Stimulated activated CD4-positive, alpha-beta T cell treated with anti-CD3 and anti-CD28 coated beads, Interleukin-4, amount 100 ng/mL, for 1 hour (primary cell): ENCODE data around the gene EWSR1.

Experiments
- DNase-seq: peaks from one replicate; pipeline ENCODE4 v3.0.0-alpha.2; 2020

Gene EWSR1

DNA sequence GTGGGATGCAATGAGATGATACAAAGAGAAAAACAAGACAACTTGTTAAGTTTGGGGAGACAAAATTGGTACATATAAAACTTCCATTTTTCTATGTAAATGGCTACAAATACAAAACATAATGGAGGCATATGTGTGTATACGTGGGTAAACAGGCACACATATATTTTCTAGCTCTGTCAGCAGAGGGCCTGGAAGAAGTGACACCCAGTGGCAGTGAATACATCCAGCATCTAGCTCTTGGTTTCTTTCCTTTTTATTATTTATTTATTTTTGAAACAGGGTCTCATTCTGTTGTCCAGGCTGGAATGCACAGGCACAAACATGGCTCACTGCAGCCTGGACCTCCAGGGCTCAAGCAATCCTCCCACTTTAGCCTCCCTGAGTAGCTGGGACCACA, 52.5 kb downstream of the EWSR1 start:
- no peak for DNase-seq

DNA sequence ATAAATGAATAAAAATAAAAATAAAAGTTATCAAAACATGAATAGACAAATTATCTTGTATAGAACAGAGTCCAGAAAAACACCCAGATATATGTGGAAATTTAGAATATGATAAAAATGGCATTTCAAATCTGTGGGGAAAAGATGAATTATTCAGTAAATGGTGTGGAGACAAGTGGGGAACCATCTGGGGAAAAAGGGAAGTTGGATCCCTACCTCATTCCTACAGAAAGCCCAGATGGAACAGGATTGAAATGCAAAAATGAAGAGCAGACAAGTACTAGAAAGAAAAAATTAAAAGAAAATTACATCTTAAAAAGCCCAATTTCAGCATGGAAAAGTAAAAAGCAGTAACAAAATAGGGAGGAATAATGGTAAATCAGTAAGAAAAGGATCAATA, 55.6 kb downstream of the EWSR1 start:
- DNase-seq: no peak

DNA sequence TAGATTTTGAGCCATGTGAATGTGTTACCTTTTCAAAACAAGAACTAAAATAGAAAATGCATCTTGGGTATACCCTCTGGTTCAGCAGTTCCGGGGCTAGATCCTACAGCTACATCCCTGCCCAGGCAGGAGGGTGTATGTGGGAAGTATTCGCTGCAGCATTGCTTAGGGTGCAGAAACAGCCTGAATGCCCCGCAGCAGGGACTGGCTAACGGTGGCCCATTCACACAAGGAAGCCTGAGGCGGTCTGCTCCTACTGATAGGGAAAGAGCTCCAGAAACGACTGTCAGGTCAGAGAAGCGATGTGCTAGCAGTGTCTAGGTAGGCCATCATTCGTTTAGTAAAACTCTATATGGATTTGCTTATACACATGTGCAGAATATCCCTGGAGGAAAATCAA, 57.3 kb downstream of the EWSR1 start:
- DNase-seq: no peak

DNA sequence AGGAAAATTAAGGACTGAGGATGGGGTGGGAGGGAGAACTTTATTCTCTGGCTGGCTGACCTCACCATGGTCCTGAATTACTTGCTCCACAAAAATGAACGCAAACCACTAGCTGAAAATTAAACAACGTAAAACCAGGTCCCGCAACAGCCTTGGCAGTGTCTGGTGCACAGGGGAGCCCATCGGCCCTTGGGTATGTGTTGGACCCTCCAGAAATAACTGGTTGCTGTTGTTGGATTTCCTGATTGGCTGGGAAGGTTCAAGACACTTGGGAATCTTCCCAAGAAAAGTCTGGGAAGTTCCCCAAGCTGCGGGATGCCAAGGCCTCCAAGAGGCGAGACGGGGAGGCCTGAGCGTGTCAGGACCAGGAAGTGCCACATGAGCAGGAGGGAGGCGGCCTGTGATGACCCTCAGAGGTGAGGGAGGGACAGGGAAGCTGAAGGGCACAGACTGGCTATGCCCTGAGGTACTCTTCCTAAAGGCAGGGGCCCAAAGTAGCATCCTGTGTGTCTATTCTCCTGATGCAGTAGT, 57.8 kb downstream of the EWSR1 start:
- no peak for DNase-seq

DNA sequence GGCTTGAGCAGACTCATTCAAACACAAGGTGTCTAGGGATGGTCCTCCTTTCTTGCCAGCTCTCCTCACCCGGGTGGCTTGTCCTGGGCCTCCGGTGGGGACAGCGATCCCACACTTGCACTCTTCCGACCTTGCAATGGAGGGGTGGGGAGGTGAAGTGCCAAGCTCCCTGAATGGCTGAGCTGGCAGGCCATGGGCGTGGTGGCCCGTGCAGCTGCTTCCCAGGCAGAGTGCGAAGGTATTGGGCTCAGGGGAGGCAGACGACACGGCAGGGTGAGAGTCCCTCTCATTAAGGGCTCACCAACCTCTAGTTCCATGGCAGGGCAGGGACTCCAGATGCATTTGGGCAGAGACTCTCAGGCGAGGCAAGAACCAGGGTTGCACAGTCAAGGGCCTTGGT, 58.4 kb downstream of the EWSR1 start:
- no peak for DNase-seq

DNA sequence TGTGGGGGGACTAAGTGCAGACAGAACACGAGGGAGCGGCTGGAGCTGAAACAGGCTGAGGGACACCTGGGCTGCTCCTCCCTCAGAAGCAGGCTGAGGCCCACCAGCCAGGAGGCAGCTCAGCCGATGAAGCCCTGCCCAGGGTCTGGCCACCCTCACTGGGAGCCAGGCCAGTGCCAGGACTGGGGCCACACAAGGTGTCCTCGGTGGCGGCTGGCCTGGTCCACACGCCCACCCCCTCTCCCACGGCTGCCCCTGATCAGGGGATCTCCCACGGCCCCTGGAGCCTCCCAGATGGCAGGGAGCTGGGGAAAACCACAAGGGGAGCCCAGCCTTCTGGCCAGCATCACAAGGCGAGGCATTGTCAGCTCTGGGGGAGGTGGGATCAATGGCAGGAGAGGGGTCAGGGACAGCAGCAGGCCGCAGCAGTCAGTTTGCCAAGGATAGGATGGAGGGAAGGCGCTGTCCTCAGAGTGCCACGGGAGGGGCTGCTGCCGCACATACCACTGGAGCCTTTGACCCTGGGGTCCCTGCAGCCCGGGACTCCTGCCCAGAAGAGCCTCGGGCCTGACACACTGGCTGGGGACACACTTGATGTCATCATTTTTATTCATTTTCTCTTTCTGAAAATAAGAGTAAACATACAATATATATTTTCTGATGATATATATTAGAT, 59.2 kb downstream of the EWSR1 start:
- DNase-seq: no peak

DNA sequence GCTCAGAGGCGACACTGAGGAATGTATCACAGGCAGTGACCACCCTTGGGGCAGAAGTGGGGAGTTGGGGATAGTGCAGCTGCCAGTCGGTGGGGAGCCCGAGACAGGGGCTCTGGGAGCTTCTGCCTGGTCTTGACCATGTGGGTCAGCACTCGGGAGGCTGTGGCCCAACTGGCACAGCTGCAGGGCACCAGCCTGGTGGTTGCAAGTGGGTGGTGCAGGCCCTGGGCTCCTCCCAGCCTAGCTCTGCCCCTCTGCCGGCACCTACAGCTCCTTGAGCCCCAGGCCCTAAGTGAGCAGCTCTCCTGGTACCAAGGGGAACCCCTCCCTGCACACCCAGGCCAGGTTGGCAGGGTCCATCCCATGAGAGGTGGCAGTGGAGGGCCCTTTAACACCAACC, 60.0 kb downstream of the EWSR1 start:
- DNase-seq: no peak

DNA sequence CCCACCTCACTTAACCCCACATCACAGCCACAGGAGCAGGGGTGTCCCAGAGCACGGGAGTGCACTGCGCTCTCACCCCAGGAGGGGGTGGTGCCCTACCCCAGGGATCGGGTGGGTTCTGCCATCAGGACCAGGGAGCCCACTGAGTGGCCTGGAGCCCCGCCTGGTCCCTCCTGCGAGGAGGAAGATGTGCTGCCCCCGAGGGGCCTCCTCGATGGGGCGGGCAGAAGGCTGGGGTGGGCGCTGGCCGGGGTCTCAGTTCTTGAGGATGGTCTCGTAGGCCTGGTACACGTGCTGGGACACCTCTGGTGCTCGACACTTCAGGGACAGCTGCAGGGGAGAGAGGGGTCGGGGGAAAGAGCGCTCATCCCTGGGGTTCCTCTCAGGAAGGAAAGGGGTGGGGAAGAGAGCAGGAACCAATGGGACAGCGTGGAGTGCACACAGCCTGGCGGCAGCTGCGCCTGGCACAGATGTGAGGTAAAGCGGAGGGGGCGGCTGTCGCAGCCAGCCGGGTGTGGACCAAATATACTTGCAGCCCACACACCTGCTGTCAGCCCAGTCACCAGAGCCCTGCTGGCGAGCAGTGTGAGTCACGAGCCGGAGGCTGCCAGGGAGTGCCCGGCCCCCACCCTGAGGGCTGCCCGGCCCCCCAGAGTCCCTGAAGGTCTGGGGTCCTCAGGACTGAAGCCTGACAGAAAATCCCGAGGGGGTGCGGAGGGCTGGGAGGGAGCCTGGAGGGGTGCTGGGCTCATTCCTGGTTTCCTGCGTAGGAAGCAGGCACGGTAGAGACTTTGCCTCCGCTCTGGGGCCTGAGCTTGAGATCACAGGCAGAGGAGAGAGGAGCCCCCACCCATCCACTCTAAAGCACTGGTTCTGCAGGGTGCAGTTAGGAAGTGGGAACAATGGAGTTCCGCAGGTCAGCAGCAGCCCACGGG, 60.8 kb downstream of the EWSR1 start:
- DNase-seq: no peak

DNA sequence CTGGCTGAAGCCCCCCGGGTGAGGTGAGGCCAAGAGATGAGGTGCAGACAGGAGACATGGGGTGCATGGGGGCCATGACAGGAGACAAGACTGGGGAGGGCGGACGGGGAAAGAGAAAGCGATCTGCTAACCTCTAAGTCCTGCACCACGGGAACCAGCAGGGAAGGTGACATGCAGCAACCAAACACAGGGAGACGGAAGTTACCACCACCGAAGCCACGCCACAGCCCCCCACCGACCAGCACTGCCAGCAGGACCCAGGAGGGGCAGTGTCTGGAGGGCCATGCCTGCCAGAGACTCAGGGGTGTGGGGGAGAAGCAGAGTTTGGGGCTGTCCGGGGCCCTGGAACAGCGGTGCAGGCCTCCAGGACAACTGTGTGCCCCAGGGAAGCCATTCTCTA, 61.5 kb downstream of the EWSR1 start:
- no peak for DNase-seq

DNA sequence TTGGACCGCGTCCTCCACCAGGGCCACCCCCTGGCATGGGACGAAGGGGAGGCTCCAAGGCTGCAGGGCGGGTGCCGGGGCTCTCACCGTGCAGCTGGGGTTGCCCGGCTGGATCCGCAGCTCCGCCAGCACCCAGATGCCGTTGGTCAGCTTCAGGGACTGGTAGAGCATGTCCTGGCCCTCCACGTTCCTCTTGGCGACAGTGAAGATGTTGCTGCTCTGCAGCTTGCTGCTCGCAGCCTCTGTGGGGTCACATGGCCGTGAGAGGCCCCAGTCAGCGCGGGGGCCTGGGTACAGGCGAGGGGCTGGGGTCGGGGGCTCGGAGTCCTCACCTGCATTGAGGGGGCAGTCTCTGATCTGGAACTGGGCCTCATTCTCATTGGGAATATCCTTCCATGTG, 62.2 kb downstream of the EWSR1 start:
- no peak for DNase-seq

DNA sequence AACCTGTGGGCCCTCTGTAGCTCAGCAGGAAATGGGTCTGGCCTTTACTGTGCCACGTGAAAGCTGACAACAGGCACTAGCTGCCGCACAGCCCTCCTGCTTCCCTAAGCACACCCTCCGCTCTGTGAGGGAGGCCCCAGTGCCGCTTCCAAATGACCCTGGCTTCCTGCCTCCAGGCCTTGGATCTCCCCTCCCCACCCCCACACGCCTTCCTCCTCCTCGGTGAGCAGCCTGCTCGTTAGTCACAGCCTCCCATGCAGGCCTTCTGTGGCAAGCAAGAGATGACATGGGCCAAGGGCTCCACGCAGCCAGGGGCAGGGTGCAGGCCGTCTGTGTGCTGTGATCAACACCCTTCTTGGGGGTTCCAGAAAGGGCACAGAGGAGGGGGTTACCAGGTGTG, 62.7 kb downstream of the EWSR1 start:
- no peak for DNase-seq

DNA sequence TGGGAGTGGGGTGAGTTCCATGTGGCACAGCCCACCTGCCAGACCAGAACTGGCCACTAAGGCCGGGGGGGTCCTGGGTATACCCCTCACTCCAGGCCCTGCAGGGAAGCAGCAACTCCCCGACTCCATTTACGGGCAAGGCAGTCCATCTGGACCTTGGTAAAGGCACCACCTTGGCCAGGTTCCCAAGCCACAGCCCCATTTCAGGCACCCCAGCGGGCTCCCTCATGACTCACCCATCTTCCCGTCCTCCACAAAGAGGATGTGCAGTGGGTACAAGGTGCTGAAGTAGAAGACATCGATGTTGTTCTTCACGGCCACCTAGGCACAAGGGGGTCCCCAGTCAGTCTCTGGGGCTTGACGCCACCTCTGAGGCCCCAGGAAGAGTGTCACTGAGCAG, 63.1 kb downstream of the EWSR1 start:
- no peak for DNase-seq

DNA sequence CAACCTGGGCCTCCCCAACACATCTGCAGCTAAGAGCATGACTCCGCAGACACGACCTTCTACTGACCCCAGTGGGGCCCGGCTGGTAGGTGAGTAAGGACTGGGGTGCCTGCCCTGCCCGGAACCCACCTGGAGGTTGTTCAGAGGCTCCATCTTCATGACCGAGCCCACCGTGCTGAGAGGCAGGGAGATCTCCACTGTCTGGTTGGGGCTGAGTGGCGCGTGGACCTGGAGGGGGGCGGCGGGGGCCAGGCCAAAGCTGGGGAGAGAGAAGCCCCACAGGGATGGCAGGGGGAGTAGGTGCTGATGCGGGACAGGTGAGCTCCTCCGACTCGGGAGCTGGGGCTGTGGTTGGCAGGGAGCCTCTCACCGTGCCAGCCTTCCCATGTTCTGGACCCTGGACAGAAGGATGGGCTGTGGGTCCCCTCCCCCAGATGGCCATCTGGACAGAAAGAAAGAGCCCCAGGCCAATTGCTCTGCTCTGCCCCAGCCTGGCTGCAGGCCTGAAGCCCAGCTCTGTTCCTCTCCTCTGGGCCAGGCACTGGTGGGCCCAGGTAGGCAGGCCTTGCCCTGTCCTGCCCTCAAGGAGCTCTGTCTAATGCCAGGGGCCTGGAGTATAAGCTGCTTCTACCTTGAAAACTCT, 63.7 kb downstream of the EWSR1 start:
- no peak for DNase-seq

DNA sequence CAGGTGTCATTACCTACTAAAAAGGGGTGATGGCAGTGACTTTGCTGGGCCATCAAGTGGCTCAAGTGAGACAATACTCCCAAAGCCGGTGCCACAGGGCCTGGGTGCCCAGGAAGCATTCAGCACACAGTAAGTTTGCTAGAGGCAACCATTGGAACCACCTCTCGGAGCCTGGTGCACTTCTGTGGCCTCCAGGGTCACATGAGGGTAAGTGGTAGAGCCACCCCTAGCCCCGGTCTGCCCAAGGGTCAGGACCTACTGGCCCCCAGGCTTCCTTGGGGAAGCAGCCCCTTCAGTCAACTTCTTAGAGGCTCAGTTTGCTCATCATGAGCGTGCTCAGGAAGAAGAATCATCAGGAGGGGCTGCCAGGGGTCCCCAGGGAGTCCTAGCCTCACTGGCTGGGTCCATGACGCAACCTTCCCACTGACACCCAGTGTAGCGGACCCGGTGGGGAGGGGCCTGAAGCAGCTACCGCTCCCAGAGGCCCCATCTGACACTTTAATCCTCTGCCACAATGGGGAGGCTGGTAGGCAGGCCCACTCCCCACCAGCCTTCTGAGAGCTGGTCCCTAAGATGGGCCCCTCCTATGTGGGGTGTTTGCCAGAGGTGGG, 64.9 kb downstream of the EWSR1 start:
- no peak for DNase-seq

DNA sequence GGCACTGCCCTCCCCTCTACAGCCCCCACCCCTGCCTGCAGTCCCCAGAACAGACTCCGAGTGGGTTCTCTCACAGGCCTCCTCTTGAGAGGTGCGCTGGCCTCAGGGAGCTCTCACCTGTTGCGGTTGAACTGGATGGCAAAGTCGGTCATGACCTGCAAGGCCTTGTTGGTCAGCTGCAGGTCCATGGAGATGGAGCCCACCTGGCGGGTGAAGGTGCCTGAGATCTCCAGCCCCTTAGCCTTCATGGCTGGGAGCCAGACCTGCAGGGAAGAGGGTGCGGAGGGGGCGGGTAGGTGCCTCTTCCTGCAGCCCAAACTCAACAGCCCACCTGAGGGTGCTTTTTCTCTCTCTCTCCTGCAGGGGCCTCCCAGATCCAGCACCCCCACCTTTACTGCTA, 66.1 kb downstream of the EWSR1 start:
- DNase-seq: no peak

DNA sequence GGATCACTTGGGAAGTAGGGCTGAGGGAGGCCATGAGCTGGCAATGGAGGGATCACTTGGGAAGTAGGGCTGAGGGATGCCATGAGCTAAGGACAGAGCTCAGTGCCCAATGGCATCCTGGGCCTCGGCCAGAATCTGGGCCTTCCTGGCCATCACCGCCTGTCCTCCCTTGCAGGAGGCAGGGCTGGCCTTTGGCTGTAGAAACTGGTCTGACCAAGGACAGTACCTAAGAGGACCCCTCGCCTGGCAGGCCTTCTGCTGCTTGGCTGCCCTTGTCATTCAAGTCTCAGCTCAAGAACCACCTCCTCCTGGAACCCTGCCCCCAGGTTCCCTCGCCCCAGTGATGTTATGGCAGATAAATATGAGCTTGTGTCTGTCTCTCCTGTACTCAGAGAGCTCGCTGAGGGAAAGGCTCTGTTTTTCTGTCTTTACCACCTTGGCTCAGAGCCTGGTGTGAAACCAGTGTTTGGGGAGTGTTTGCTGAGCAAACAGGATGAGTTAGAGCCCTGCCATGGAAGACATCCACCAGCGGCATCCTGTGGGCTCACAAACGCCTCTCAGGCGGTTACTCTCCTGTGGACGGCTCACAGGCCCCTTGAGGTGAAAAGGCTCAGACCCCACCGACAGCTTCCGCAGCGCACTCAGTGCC, 66.8 kb downstream of the EWSR1 start:
- DNase-seq: no peak

DNA sequence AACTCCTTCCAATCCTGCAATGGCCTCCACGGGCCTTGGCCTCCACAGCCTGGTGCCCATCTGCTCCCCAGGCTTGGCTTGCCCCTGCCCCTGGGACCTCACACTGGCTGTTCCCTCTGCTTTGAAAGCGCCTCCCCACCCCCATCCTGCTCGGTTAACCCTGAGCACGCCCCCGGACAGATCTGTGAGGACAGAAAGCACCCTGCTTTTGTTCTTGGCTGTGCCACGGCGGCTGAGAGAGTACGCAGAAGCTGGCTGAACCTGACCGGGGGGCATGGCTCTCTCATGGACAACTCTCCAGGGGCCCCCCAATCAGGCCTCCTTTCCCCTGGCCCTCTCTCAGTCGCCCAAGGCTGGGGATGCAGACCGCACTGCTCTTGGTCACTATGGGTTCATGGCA, 67.6 kb downstream of the EWSR1 start:
- no peak for DNase-seq

DNA sequence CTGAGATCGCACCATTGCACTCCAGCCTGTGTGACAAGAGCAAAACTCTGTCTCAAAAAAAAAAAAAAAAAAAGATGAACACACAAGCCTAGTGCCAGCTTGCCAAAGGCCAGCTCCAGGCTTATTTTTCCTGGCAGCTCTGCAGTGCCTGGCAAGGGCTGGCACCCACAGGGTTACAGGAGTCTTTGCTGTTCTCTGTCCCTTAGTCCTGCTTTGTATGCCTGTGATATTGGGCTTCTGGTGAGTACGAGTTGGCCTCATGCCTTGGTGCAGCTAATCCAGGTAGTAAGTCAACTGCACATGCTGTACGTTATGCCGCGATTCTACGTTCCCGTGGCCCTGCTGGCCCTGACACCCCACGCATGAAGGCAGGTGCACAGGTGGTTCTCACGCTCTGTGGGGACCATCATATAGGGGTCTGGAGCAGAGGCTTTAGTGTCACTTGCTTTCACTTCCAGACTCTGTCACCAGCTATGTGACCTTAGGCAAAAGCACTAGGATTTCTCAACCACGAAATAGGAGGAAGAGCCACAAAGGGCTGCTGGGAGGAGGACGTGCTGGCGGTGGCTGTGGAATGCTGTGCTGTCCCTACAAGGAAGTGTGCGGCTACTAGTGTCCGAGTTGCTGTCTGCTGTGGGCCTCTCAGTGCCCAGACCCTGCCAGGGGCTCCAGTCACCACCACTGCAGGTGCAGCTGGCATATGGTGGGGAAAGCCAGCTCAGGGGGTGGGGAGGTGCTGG, 68.9 kb downstream of the EWSR1 start:
- no peak for DNase-seq

DNA sequence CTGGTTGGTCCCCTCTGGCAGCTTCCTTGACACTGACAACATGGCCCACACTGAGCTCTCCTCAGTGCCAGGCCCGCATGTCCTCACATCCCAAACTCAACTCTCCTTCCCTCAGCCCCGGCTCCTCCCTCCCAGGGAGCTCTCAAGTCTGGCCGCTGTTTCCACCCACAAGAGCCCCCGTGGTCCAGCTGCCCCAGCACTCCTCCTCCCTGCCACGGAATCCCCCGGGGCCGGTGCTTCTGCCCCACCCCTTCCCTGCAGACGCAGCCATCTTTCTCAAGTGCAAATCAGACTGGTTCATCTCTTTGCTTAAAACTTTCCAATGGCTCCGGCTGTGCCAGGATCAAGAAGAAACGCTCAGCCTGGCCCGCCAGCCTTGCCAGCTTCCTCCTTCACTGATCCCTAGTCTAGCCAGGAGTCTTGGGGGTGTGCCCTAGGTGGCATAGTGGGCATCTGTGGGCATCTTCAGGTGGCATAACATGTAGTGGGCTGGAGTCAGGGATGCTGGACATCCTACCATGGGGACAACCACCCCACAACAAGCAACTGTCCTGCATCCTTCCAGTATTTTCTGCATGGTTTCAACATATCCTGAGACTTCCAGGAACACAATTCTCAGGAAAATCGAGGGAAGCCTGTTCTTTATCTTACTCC, 69.7 kb downstream of the EWSR1 start:
- DNase-seq: no peak

DNA sequence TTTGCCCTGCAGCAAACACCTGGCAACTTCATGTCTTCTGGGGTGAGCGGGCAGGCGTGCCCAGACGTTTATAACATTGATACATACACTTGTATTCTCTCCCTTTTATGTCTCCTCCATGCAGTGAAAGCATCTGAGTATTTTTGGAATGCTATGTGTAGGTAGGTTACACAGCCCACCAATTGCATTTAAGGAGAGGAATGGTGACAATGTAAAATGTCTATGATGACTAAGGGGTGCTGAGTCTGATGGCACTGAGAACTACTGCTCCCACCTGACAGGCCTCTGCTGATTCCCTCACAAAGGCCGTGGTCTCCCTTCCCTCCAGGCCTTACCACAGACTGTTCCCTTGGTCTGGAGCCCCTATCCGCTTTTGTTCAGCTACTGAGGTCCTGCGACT, 70.3 kb downstream of the EWSR1 start:
- no peak for DNase-seq
